Sigmoid colon (tissue), 7 donors: ENCODE results near the gene MBD3L2. TPM values are rescaled to one million over a fixed set of nuclear protein-coding genes. Genes with fewer than 3 reads are reported as not detected.

Experiments used
- DNase-seq: peaks from one replicate; pipeline ENCODE4 v3.0.0-alpha.2; 2019
- H3K27ac ChIP-seq, 4 donors: fragments of 200-600 bp; sonication (generic); one replicate each; pipeline ENCODE4 v1.5.1; 2016 to 2019; ENCODE audit warnings: mild to moderate bottlenecking in 1 of 4
- H3K27me3 ChIP-seq, 3 donors: fragments of 200-600 bp; sonication (generic); one replicate each; pipeline ENCODE4 v1.5.1; 2019; ENCODE audit warnings: mild to moderate bottlenecking in 1 of 3
- H3K36me3 ChIP-seq, 4 donors: fragments of 200-600 bp; sonication (generic); one replicate each; pipeline ENCODE4 v1.5.1; 2016 to 2019
- H3K4me1 ChIP-seq, 4 donors: fragments of 200-600 bp; sonication (generic); one replicate each; pipeline ENCODE4 v1.5.1; 2017 to 2019
- H3K4me3 ChIP-seq, 4 donors: fragments of 200-600 bp; sonication (generic); one replicate each; pipeline ENCODE4 v1.5.1; 2017 to 2019; ENCODE audit warnings: mild to moderate bottlenecking in 2 of 4, moderate library complexity in 1 of 4
- H3K9me3 ChIP-seq, 4 donors: fragments of 200-600 bp in 3 of 4; sonication (generic) in 3 of 4; one replicate each; pipeline versions ENCODE4 v1.5.1 to v1.6.1; 2013 to 2019
- CTCF ChIP-seq, 4 experiments: fragments of 450-650 bp in 3 of 4; fragments of 200-600 bp in 1 of 4; IDR thresholded peaks; one replicate each; pipeline ENCODE4 v1.5.1; 2016 to 2019; ENCODE audit warnings: antibody characterized with exemption in 4 of 4, mild to moderate bottlenecking in 3 of 4, moderate library complexity in 2 of 4
- EP300 ChIP-seq, 4 donors: sonication (generic); formaldehyde crosslinking; IDR thresholded peaks; one replicate each; pipeline ENCODE4 v1.6.1; 2017; ENCODE audit warnings: antibody characterized with exemption in 4 of 4
- POLR2A ChIP-seq, 2 donors: fragments of 450-650 bp; IDR thresholded peaks; one replicate each; pipeline ENCODE4 v1.6.1; 2016; ENCODE audit warnings: antibody characterized with exemption in 2 of 2, mild to moderate bottlenecking in 2 of 2, moderate library complexity in 2 of 2
- POLR2AphosphoS5 ChIP-seq, 4 donors: sonication (generic); formaldehyde crosslinking; IDR thresholded peaks; one replicate each; pipeline ENCODE4 v1.6.1; 2017; ENCODE audit warnings: antibody characterized with exemption in 4 of 4
- WGBS, 2 donors: extraction: QIAGEN DNeasy Blood & Tissue Kit; methylation state at CpG; one replicate each; pipeline ENCODE4 v1.1.7; 2013; 5-methylcytosine and 5-hydroxymethylcytosine counted together
- intact Hi-C: fragments of 100-400 bp; cut with DNase I; formaldehyde crosslinking; loops from one replicate; pipeline ENCODE4 v1.15.1; 2023
- polyA plus RNA-seq, 3 donors: library from polyadenylated mRNA; stranded (reverse); fragments of 200-250 nt; gene quantifications; one replicate each; pipeline ENCODE4 v1.2.3, GENCODE V29; 2013
- total RNA-seq, 4 donors: library from RNA; depleted of rRNA; stranded (reverse); fragments of >200 nt; gene quantifications; one replicate each; pipeline ENCODE4 v1.1.0, GENCODE V29; 2016
- donor health status: healthy with polysubstance abuse.
- donor health status: Bipolar disorder and iron deficiency.
- donor health status: healthy.

The MBD3L2 gene
- total and polyA plus RNA-seq, 7 donors, result not detected

GRCh38 chr19:7006135-7006704 lies 42.9 kb upstream of the MBD3L2 start:
- H3K4me3 ChIP-seq, result no peak overlapping the region
- H3K27ac ChIP-seq, result no peak overlapping the region
- TF ChIP-seq EP300 (IDR thresholded peaks at IDR 0.05), result no peak
- no peak for TF ChIP-seq POLR2AphosphoS5 (IDR thresholded peaks at IDR 0.05)
- TF ChIP-seq POLR2A (IDR thresholded peaks at IDR 0.05), result no peak
- no peak for TF ChIP-seq CTCF (IDR thresholded peaks at IDR 0.05)
- no peak for DNase-seq
- peaks cover 0 to 6% (median 0%) of the 10 kb centered on the region in 3 donors for H3K27me3 ChIP-seq
- H3K9me3 ChIP-seq, result no peaks in the 10 kb centered on the region
- no peaks in the 10 kb centered on the region for H3K36me3 ChIP-seq
- intact Hi-C loops, result no loop called here
- no peaks in the 10 kb centered on the region for H3K4me1 ChIP-seq
- 78 to 88% methylated on average over 11 of the region's 11 CpGs for WGBS, 2 donors

- H3K4me1 ChIP-seq, result no peaks in the 10 kb centered on the region
- no peak for TF ChIP-seq POLR2AphosphoS5 (IDR thresholded peaks at IDR 0.05)
- TF ChIP-seq POLR2A (IDR thresholded peaks at IDR 0.05), result no peak
- TF ChIP-seq EP300 (IDR thresholded peaks at IDR 0.05), result no peak
- TF ChIP-seq CTCF (IDR thresholded peaks at IDR 0.05), result no peak
- no peaks in the 10 kb centered on the region for H3K9me3 ChIP-seq
- no peak for DNase-seq
- intact Hi-C loops, result no loop called here
- no peak overlapping the region for H3K27ac ChIP-seq
- no peaks in the 10 kb centered on the region for H3K27me3 ChIP-seq
- WGBS, 2 donors, result 58 to 61% methylated on average over 4 of the region's 4 CpGs
- H3K36me3 ChIP-seq, result no peaks in the 10 kb centered on the region
- no peak overlapping the region for H3K4me3 ChIP-seq
Observed at GRCh38 chr19:7007859-7008258, 41.3 kb upstream of the MBD3L2 start.

GRCh38 chr19:7010722-7011593 lies 38.2 kb upstream of the MBD3L2 start:
- 58 to 80% methylated on average over 12 of the region's 12 CpGs for WGBS, 2 donors
- Histone ChIP-seq H3K27ac (no peak overlapping the region), H3K27me3 (no peaks in the 10 kb centered on the region), H3K36me3 (no peaks in the 10 kb centered on the region), H3K4me1 (no peaks in the 10 kb centered on the region), H3K9me3 (no peaks in the 10 kb centered on the region), H3K4me3 (no peak overlapping the region)
- no peak for DNase-seq
- TF ChIP-seq EP300 (IDR thresholded peaks at IDR 0.05) (no peak), CTCF (IDR thresholded peaks at IDR 0.05) (no peak), POLR2A (IDR thresholded peaks at IDR 0.05) (no peak), POLR2AphosphoS5 (IDR thresholded peaks at IDR 0.05) (no peak)
- intact Hi-C loops, result no loop called here

- Histone ChIP-seq H3K9me3 (no peaks in the 10 kb centered on the region), H3K27ac (no peak overlapping the region), H3K27me3 (no peaks in the 10 kb centered on the region), H3K36me3 (no peaks in the 10 kb centered on the region), H3K4me1 (no peaks in the 10 kb centered on the region), H3K4me3 (no peak overlapping the region)
- no peak for TF ChIP-seq POLR2AphosphoS5 (IDR thresholded peaks at IDR 0.05)
- no peak for TF ChIP-seq CTCF (IDR thresholded peaks at IDR 0.05)
- TF ChIP-seq POLR2A (IDR thresholded peaks at IDR 0.05), result no peak
- no peak for TF ChIP-seq EP300 (IDR thresholded peaks at IDR 0.05)
- intact Hi-C loops, result no loop called here
- WGBS, 2 donors, result 67 to 70% methylated on average over 4 of the region's 4 CpGs
- DNase-seq, result no peak
Observed at GRCh38 chr19:7013678-7014077, 35.4 kb upstream of the MBD3L2 start.
